ENCODE data around the gene HOXB3. TPM values are rescaled to one million over a fixed set of nuclear protein-coding genes. Genes with fewer than 3 reads are reported as not detected.

Gene HOXB3
- total RNA-seq = 10 to 100 TPM; 11.4 to 48.7 (median 24.2) TPM

GRCh38 chr17:48589831-48590606 is at the start of gene HOXB3:
Gene HOXB3, minus strand, starts transcription at chr17:48590241. Its CDS starts 37,767 bp downstream, at chr17:48552474.
- Histone ChIP-seq H3K4me1 (peaks cover 0 to 57% (median 0%) of the 10 kb centered on the region in 3 donors), H3K27ac (peak within 1 kb of the TSS in 2 of 4 donors; percentile 97 to 98), H3K4me3 (peak within 1 kb of the TSS in 1 of 2 donors; percentile 39), H3K27me3 (peaks cover 28% of the 10 kb centered on the region), H3K36me3 (no peaks in the 10 kb centered on the region), H3K9me3 (no peaks in the 10 kb centered on the region)
- TF ChIP-seq POLR2AphosphoS5 (IDR thresholded peaks at IDR 0.05) = peak; percentile 18
- no peak for TF ChIP-seq CTCF (IDR thresholded peaks at IDR 0.05)
- ATAC-seq = no peak
- 72 to 75% methylated on average over 5 to 16 of the region's 23 CpGs for WGBS, 2 donors (ENCODE audit: low coverage in 1 of 2)

DNA sequence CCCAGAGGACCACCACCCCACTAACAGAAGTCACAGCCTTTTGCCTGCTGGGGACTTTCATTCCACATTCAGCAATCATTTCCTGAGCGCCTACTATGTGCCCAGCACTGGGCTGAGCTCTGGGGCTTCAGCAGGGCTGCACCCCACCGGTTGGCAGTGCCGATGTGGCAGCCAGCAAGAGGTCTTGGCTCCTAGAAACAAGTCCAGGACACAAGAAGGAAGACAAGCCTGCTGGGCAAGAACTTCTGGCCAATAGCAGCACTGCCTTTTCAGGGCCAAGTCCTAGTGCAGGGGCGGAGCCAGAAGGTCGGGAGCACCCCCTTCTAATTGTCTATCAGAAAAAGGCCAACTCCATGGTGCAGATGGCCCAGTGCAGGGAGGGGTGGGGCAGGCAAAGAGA is 49.1 kb upstream of the HOXB3 start:
- WGBS, 2 donors (ENCODE audit: low coverage in 1 of 2) = 10 to 17% methylated on average over 2 of the region's 5 CpGs
- peaks cover 100% of the 10 kb centered on the region for H3K27me3 ChIP-seq

DNA sequence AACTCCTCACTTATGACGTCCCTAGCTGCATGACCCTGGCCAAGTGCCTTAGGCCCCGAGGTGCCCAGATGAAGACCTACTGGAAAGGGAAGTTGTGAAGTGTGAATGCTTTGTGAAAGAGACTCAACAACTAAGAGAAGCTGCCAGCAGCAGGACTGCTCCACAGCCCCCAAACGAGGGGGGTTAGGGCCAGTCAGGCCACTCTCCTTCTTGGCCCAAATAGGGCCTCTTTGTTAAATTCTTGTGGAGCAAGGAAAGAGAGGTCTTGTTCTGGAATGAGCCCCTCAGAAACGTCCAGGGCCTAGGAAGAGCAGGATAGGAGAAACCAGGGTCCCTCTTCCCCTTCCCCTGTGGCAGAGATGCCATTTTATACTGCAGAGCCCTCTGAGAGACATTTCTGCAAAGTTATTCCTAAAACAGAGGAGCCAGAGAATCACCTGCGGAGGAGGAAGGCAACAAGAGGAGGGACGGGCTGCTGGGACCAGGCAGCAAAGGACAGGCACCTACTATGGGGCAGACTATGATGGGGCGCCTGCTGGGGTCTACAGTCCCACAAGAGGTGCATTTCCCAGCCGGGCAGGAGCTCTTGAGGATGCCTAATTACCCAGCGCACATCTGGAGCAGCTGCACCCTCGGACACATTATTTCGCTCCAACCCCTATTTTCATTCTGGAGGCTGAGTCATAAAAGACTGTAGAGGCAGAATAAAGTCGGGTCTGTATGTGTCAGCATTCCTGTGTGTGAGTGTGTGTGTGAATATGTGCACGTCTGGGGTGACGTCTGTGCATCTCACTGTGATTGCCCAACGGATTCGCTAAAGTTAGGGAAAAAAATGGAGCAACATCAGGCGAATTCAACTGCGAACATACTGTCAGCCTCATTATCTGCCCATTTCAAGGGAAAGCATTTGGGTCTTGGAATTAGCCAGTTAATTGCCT is 47.6 kb upstream of the HOXB3 start:
- Histone ChIP-seq H3K4me1 (peaks cover 0 to 28% (median 0%) of the 10 kb centered on the region in 3 donors), H3K9me3 (peaks cover 0 to 4% (median 0%) of the 10 kb centered on the region in 3 donors), H3K27ac (no peak overlapping the region), H3K36me3 (no peaks in the 10 kb centered on the region), H3K27me3 (peaks cover 100% of the 10 kb centered on the region), H3K4me3 (no peak overlapping the region)
- no peak for ATAC-seq
- 19 to 22% methylated on average over 15 of the region's 18 CpGs for WGBS, 2 donors (ENCODE audit: low coverage in 1 of 2)
- no peak for TF ChIP-seq POLR2AphosphoS5 (IDR thresholded peaks at IDR 0.05)
- no peak for TF ChIP-seq POLR2A (IDR thresholded peaks at IDR 0.05)
- no peak for TF ChIP-seq EP300 (IDR thresholded peaks at IDR 0.05)
- TF ChIP-seq CTCF (IDR thresholded peaks at IDR 0.05) = no peak

More for the DNA sequence above, 49.1 kb upstream of the HOXB3 start:
- Histone ChIP-seq H3K9me3 (no peaks in the 10 kb centered on the region), H3K4me1 (peaks cover 0 to 20% (median 0%) of the 10 kb centered on the region in 3 donors), H3K27ac (no peak overlapping the region), H3K4me3 (no peak overlapping the region), H3K36me3 (no peaks in the 10 kb centered on the region)
- TF ChIP-seq CTCF (IDR thresholded peaks at IDR 0.05) (no peak), EP300 (IDR thresholded peaks at IDR 0.05) (no peak), POLR2A (IDR thresholded peaks at IDR 0.05) (no peak), POLR2AphosphoS5 (IDR thresholded peaks at IDR 0.05) (no peak)
- ATAC-seq = no peak

DNA sequence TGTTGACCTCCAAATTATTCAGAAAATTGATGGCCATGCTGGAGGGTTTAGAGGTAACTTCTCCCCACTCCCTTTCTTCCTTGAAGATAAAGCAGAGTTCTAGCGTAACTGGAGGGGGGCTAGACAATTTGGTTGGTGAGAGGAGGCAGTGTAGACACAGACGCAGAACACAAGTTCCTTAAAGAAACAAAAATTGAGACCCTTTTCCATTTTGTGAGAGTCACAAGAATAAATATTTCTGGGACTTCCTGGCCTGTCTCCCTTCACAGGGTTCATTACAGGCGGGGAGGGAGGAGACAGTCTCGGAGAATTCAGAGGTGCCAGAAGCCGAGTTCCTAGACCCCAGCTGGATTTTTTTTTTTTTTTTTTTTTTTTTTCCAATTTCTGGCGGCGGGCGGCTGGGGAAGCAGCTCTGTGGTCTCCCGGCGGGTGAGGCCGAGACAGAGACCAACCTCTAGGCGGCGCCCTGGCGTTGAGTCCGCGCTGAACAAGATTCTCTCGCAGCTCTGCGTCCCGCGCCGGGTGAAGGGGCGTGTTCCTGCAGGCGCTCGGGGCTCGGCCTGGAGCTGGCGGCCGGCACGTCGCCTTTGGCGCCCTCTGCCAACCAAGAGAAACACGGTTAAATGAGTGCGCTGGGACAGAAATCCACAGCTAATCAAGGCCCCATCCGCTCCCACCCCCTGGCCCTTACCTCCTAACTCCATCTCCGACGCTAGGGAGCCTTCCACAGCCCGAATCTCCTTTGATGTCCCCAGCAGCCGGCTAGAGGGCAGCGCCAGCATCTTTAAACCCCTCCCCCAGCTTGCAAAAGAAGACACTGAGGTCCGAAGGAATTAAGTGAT is 46.4 kb upstream of the HOXB3 start:
- peaks cover 0 to 4% (median 0%) of the 10 kb centered on the region in 3 donors for H3K9me3 ChIP-seq
- H3K27me3 ChIP-seq = peaks cover 100% of the 10 kb centered on the region
- peak; percentile 62 for ATAC-seq
- peaks cover 0 to 20% (median 0%) of the 10 kb centered on the region in 3 donors for H3K4me1 ChIP-seq
- 17 to 26% methylated on average over 4 to 5 of the region's 39 CpGs for WGBS, 2 donors (ENCODE audit: low coverage in 1 of 2)
- H3K4me3 ChIP-seq = no peak overlapping the region
- H3K27ac ChIP-seq = no peak overlapping the region
- TF ChIP-seq CTCF (IDR thresholded peaks at IDR 0.05) (peak in 2 of 4 experiments; percentile 27 to 43), EP300 (IDR thresholded peaks at IDR 0.05) (no peak), POLR2A (IDR thresholded peaks at IDR 0.05) (no peak), POLR2AphosphoS5 (IDR thresholded peaks at IDR 0.05) (no peak)
- H3K36me3 ChIP-seq = no peaks in the 10 kb centered on the region
